Osteoblast (primary cell): ENCODE results near the gene ZBTB39. TPM values are rescaled to one million over a fixed set of nuclear protein-coding genes. Genes with fewer than 3 reads are reported as not detected.

Experiments used
- DNase-seq: peaks from one replicate; pipeline ENCODE4 v3.0.0; 2011; ENCODE audit warnings: low spot score, mixed read lengths; ENCODE audit not compliant: insufficient read length; ENCODE audit errors: missing footprints
- H2AFZ ChIP-seq: 2 replicates; pipeline ENCODE4 v1.6.0; 2011; ENCODE audit warnings: mild to moderate bottlenecking, low read length
- H3K27ac ChIP-seq: 2 replicates; pipeline ENCODE4 v1.5.1; 2011; ENCODE audit warnings: mild to moderate bottlenecking, low read depth, low read length, moderate library complexity
- H3K27me3 ChIP-seq: 2 replicates; pipeline ENCODE4 v1.6.0; 2012; ENCODE audit warnings: mild to moderate bottlenecking, control low read depth, inconsistent platforms, low read length, moderate library complexity; ENCODE audit not compliant: insufficient read depth
- H3K36me3 ChIP-seq: 2 replicates; pipeline ENCODE4 v1.5.1; 2011; ENCODE audit warnings: mild to moderate bottlenecking, low read length, control low read depth, moderate library complexity; ENCODE audit not compliant: insufficient read depth
- H3K4me1 ChIP-seq: 2 replicates; pipeline ENCODE4 v1.5.1; 2011; ENCODE audit warnings: mild to moderate bottlenecking, low read length, control low read depth, moderate library complexity; ENCODE audit not compliant: insufficient read depth
- H3K4me2 ChIP-seq: 2 replicates; pipeline ENCODE4 v1.6.0; 2011; ENCODE audit warnings: mild to moderate bottlenecking, low read length; ENCODE audit not compliant: insufficient read depth
- H3K4me3 ChIP-seq: fragments of 200-600 bp; sonication (generic); 3 replicates; pipeline ENCODE4 v1.5.1; 2012; ENCODE audit warnings: mild to moderate bottlenecking, low read length, inconsistent platforms; ENCODE audit not compliant: insufficient read depth
- H3K79me2 ChIP-seq: 2 replicates; pipeline ENCODE4 v1.6.0; 2012; ENCODE audit warnings: mild to moderate bottlenecking, low read length, control low read depth, inconsistent platforms; ENCODE audit not compliant: insufficient read depth
- H3K9me3 ChIP-seq: 2 replicates; pipeline ENCODE4 v1.5.1; 2011; ENCODE audit warnings: low read depth, low read length, control low read depth
- H4K20me1 ChIP-seq: 2 replicates; pipeline ENCODE4 v1.6.0; 2012; ENCODE audit warnings: mild to moderate bottlenecking, low read length, control low read depth; ENCODE audit not compliant: insufficient read depth
- CTCF ChIP-seq: IDR thresholded peaks from 2 replicates; pipeline ENCODE4 v1.5.1; 2011; ENCODE audit warnings: mild to moderate bottlenecking, low read depth, low read length, moderate library complexity; ENCODE audit errors: extremely low read depth
- total RNA-seq: library from RNA; depleted of rRNA; stranded (reverse); fragments of >200 nt; gene quantifications from 2 replicates; pipeline ENCODE4 v1.2.3, GENCODE V29; 2012

The ZBTB39 gene
- total RNA-seq, 1 donor, result 4.7 TPM

DNA sequence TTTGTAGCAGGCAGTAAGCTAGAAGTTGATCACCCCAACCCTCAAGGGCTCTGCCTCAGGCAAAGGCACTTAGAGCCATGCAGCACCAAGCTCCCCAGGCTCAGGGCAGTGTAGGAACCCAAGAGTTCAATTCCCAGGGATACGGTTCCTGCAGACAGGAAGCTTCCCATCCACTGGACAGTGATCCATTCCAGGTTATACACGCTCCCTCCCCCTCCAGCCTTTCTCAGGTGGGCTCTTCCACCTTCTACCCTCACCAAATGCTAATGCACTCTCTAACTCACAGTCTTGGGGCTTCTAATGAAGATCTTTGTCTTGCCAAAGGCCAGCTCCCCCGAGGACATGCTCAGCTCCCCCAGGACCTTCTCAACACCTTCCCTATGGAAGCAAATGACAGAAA, 30.9 kb upstream of the ZBTB39 start:
- H4K20me1 ChIP-seq, result no peaks in the 10 kb centered on the region
- no peaks in the 10 kb centered on the region for H3K36me3 ChIP-seq
- H3K27me3 ChIP-seq, result peaks cover 37% of the 10 kb centered on the region
- no peak overlapping the region for H2AFZ ChIP-seq
- no peak for TF ChIP-seq CTCF
- no peak for DNase-seq
- H3K4me3 ChIP-seq, result no peak overlapping the region
- no peaks in the 10 kb centered on the region for H3K9me3 ChIP-seq
- H3K4me2 ChIP-seq, result no peak overlapping the region
- no peak overlapping the region for H3K27ac ChIP-seq
- no peaks in the 10 kb centered on the region for H3K79me2 ChIP-seq
- H3K4me1 ChIP-seq, result no peaks in the 10 kb centered on the region

DNA sequence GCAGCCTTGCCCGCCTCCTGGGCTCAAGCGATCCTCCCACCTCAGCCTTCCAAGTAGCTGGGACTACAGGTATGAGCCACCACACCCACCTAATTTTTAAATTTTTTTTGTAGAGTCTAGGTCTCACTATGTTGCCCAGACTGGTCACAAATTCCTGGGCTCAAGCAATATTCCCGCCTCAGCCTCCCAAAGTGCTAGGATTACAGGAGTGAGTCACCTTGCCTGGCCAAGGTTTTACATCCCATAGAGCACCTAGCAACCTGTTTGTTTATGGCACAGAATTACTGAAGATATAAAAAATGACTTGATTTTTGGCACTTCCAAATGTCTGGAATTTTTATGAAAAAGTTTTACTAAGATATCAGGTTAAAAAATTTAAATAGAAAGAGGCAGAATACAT, 27.1 kb upstream of the ZBTB39 start:
- no peaks in the 10 kb centered on the region for H3K9me3 ChIP-seq
- TF ChIP-seq CTCF, result no peak

GRCh38 chr12:57031789-57032188, 25.4 kb upstream of the ZBTB39 start:
- DNase-seq, result no peak
- Histone ChIP-seq H3K4me2 (no peak overlapping the region), H3K36me3 (no peaks in the 10 kb centered on the region), H3K4me1 (no peaks in the 10 kb centered on the region), H2AFZ (no peak overlapping the region), H3K79me2 (no peaks in the 10 kb centered on the region), H3K4me3 (no peak overlapping the region), H3K27ac (no peak overlapping the region), H3K9me3 (no peaks in the 10 kb centered on the region), H3K27me3 (peaks cover 21% of the 10 kb centered on the region), H4K20me1 (no peaks in the 10 kb centered on the region)
- no peak for TF ChIP-seq CTCF

More for the DNA sequence above, 27.1 kb upstream of the ZBTB39 start:
- H3K4me1 ChIP-seq, result no peaks in the 10 kb centered on the region
- H3K27me3 ChIP-seq, result peaks cover 14% of the 10 kb centered on the region
- no peak overlapping the region for H3K27ac ChIP-seq
- no peaks in the 10 kb centered on the region for H4K20me1 ChIP-seq
- H3K4me2 ChIP-seq, result no peak overlapping the region
- no peak for DNase-seq
- no peak overlapping the region for H2AFZ ChIP-seq
- no peak overlapping the region for H3K4me3 ChIP-seq
- H3K79me2 ChIP-seq, result no peaks in the 10 kb centered on the region
- no peaks in the 10 kb centered on the region for H3K36me3 ChIP-seq

DNA sequence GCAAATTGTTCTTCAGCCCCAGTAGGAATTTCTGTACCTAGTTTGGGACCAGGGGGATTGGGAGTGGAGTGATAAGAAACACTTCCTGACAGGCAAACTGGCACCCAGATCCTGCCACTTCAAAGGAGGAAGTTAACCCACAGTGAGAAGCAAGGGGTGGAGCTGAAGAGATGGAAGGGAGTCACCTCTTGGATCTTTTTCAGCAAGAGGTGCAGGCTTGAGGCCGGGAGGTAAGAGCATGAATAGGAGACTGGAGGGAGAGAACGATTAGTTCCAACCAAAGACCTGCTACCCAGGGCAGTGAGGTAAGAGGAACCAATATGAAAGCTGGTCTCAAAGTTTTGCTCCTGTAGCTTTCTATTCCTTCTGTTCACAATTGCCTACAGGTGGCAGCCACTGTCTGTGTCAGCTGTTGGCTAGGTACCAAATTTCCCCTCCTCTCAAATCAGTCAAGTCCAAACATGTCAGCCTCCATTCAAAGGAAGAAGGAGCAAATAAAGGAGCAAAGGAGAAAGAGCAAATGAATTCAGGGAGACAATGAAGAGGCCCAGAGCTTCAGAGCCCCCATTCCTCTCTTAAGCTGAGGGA, 24.9 kb upstream of the ZBTB39 start:
- Histone ChIP-seq H3K79me2 (no peaks in the 10 kb centered on the region), H3K9me3 (no peaks in the 10 kb centered on the region), H2AFZ (no peak overlapping the region), H3K4me2 (no peak overlapping the region), H3K4me3 (no peak overlapping the region), H3K36me3 (no peaks in the 10 kb centered on the region), H3K4me1 (no peaks in the 10 kb centered on the region), H3K27ac (no peak overlapping the region), H3K27me3 (peaks cover 25% of the 10 kb centered on the region), H4K20me1 (no peaks in the 10 kb centered on the region)
- no peak for TF ChIP-seq CTCF
- no peak for DNase-seq
